Measurements from ENCODE around the gene ABTB2.

The ABTB2 gene

GRCh38 chr11:34105079-34105956 is 252.5 kb downstream of the ABTB2 start, which contains the start of gene NAT10:
Gene NAT10 (plus strand): TSS chr11:34105629. CDS start chr11:34108226, 2,597 bp downstream.
- DNase-seq (ENCODE audit: low read depth) = peak; percentile 98

DNA sequence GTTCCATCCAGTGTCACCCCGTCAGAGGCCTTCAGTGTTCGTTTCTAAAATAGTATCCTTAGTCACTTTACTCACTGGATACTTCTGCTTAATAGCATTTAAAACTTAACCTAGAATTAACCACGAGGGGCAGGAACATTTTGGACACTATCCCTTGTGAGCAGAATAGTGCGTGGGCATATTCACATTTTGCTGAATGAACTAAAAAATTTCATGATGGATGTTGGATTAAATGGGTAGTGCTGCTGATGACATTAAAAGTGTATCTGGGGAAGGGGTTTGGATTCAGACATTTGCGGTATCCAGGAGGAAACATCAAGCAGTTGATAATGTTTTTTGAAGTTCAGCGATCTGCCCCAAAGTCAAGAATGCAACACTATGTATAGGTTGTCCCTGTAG is 253.1 kb downstream of the ABTB2 start:
- DNase-seq (ENCODE audit: low read depth) = no peak

All from CMK (cell line).